Activated T-helper 1 cell treated with Interleukin-2 at 50 U/mL for 16 hours (primary cell): ENCODE results near the gene GJC3.
"Not testable (repeated sequence)": the region's sequence is repeated elsewhere in the genome, so short reads cannot be mapped to it uniquely, and the experiment has no call there.

Experiments
- DNase-seq: peaks from one replicate; pipeline ENCODE4 v3.0.0-alpha.2; 2020; ENCODE audit warnings: low read depth

GJC3 gene

GRCh38 chr7:99929730-99930053, 272 bp upstream of the GJC3 start:
- DNase-seq = no peak

- no peak for DNase-seq
These were observed 1.2 kb downstream of the GJC3 start for GRCh38 chr7:99928188-99928587.

- no peak for DNase-seq
These were observed 1.9 kb downstream of the GJC3 start for GRCh38 chr7:99927536-99927935.

GRCh38 chr7:99926321-99926720, 3.1 kb downstream of the GJC3 start:
- DNase-seq = no peak

- DNase-seq = no peak
These were observed 6.2 kb downstream of the GJC3 start for GRCh38 chr7:99923200-99923599.

GRCh38 chr7:99920149-99920548, 9.3 kb downstream of the GJC3 start:
- no peak for DNase-seq

- no peak for DNase-seq
These were observed 9.7 kb downstream of the GJC3 start for GRCh38 chr7:99919814-99920112.

- DNase-seq = peak; percentile 86
These were observed 10.2 kb downstream of the GJC3 start, which contains the start of gene TRIM4 for GRCh38 chr7:99918959-99919813. TRIM4 (minus strand) TSS chr7:99919530; CDS start chr7:99919401, 129 bp downstream.

- DNase-seq = no peak
These were observed 18.4 kb downstream of the GJC3 start for GRCh38 chr7:99910976-99911375.

- DNase-seq = no peak
These were observed 27.8 kb downstream of the GJC3 start for GRCh38 chr7:99901581-99901980.

GRCh38 chr7:99899830-99900519, 29.4 kb downstream of the GJC3 start:
- DNase-seq = no peak

GRCh38 chr7:99898836-99899235, 30.6 kb downstream of the GJC3 start:
- DNase-seq = no peak

GRCh38 chr7:99898023-99898357, 31.4 kb downstream of the GJC3 start:
- no peak for DNase-seq

- no peak for DNase-seq
These were observed 31.9 kb downstream of the GJC3 start for GRCh38 chr7:99897322-99898022.

GRCh38 chr7:99894738-99895137, 34.7 kb downstream of the GJC3 start:
- no peak for DNase-seq

GRCh38 chr7:99893280-99893679, 36.1 kb downstream of the GJC3 start:
- DNase-seq = no peak

GRCh38 chr7:99890348-99890747, 39.1 kb downstream of the GJC3 start:
- not testable (repeated sequence) for DNase-seq

- not testable (repeated sequence) for DNase-seq
These were observed 41.1 kb downstream of the GJC3 start for GRCh38 chr7:99888366-99888765.

GRCh38 chr7:99881370-99881769, 48.0 kb downstream of the GJC3 start:
- no peak for DNase-seq

GRCh38 chr7:99876933-99877332, 52.5 kb downstream of the GJC3 start, which contains the start of gene OR2AE1:
OR2AE1 (minus strand) TSS chr7:99877033; CDS start chr7:99877033, 0 bp downstream.
- DNase-seq = no peak

- no peak for DNase-seq
These were observed 52.9 kb downstream of the GJC3 start for GRCh38 chr7:99876491-99876890.
